Adrenal gland (tissue), 5 donors: Measurements from ENCODE around the gene PHF2.

Experiments used
- POLR2A ChIP-seq, 2 donors: fragments of 450-650 bp; IDR thresholded peaks; one replicate each; pipeline ENCODE4 v1.6.1; 2017; ENCODE audit warnings: antibody characterized with exemption in 2 of 2, mild to moderate bottlenecking in 2 of 2, moderate library complexity in 1 of 2
- TF ChIP-seq, protein P1 (sequence below), 6 experiments: fragments of 450-650 bp in 4 of 6; fragments of 200-600 bp in 2 of 6; sonication (generic) in 1 of 6; IDR thresholded peaks; 1 replicate in 5 of 6; 2 replicates in 1 of 6; pipeline versions ENCODE4 v1.5.1 to v1.8.0; 2016 to 2021; ENCODE audit warnings: antibody characterized with exemption in 6 of 6, mild to moderate bottlenecking in 2 of 6, moderate library complexity in 1 of 6
- donor health status: DM: no; HTN: no; CAD: no.

DNA sequence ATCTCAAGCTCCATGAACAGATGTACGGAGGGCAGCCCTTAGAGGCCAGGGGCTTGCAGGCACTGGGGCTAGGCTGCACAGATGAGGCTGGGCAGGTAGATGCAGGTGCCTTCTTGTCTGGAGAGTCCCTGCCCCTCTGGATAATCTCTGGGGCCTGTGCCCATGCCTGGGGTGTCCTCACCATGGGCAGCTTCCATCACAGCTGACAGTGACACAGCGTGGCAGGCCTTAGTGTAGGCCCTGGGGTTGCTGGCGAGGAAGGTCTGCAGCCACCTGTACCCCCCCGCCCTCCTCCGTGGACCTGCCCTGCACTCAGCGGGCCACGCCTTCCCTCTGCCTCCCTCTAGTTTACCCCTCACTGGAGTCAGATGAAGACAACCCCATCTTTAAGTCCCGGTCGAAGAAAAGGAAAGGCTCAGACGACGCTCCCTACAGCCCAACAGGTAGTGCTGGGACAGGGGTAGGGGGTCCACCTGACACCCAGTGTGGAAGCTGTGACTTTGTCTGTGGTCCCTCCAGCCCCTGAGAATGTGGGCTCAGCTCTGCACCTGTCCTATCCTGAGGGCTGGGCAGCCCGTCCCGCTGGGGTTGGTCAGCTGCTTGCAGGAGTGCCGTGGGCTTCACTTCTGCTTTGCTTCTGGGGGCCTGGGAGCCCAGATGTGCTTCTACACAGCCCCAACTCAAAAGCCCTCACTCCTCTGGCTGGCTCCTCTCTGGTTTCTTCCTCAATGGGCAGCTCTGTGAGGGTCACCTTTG is 98.4 kb downstream of the PHF2 start:
- TF ChIP-seq, protein P1, sequence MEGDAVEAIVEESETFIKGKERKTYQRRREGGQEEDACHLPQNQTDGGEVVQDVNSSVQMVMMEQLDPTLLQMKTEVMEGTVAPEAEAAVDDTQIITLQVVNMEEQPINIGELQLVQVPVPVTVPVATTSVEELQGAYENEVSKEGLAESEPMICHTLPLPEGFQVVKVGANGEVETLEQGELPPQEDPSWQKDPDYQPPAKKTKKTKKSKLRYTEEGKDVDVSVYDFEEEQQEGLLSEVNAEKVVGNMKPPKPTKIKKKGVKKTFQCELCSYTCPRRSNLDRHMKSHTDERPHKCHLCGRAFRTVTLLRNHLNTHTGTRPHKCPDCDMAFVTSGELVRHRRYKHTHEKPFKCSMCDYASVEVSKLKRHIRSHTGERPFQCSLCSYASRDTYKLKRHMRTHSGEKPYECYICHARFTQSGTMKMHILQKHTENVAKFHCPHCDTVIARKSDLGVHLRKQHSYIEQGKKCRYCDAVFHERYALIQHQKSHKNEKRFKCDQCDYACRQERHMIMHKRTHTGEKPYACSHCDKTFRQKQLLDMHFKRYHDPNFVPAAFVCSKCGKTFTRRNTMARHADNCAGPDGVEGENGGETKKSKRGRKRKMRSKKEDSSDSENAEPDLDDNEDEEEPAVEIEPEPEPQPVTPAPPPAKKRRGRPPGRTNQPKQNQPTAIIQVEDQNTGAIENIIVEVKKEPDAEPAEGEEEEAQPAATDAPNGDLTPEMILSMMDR (IDR thresholded peaks at IDR 0.05) = no peak
- no peak for TF ChIP-seq POLR2A (IDR thresholded peaks at IDR 0.05)
